ENCODE results near the gene RAPGEF4. TPM values are rescaled to one million over a fixed set of nuclear protein-coding genes. Genes with fewer than 3 reads are reported as not detected.

RAPGEF4 gene
- total and polyA plus RNA-seq, 9 of the 15 experiments (the other 6 are each of a cell fraction or from before 2014, with no cell fraction given) = 0.04 to 0.33 (median 0.13) TPM; not detected in 6

GRCh38 chr2:172928756-172929155 lies 193.1 kb downstream of the RAPGEF4 start:
- Histone ChIP-seq H3K9ac (ENCODE audit: insufficient read depth in 1 of 2, low read depth in 2 of 2, low read length in 2 of 2) (no peak overlapping the region), H3K27me3 (ENCODE audit: control insufficient read depth in 2 of 2, insufficient read depth in 2 of 2, low read length in 2 of 2) (peaks cover 0 to 3% of the 10 kb centered on the region in 2 experiments; a peak in 1 of 5 replicates), H3K9me1 (ENCODE audit: control insufficient read depth, insufficient read depth, low read length) (no peaks in the 10 kb centered on the region), H2AFZ (ENCODE audit: low read depth, low read length) (no peak overlapping the region), H4K20me1 (replicated peaks; ENCODE audit: control insufficient read depth, insufficient read depth, low read length) (no peaks in the 10 kb centered on the region), H3K27ac (ENCODE audit: extremely low read depth, low read depth, low read length) (no peak overlapping the region), H3K9me3 (replicated peaks; ENCODE audit: control insufficient read depth, insufficient read depth, low read depth, low read length) (no peaks in the 10 kb centered on the region), H3K4me2 (ENCODE audit: insufficient read depth, low read length) (no peak overlapping the region), H3K4me3 (no peak overlapping the region), H3K4me1 (replicated peaks in 1 of 2; ENCODE audit: control insufficient read depth in 2 of 2, insufficient read depth in 2 of 2, low read length in 2 of 2) (peaks cover 0 to 8% of the 10 kb centered on the region in 2 experiments; a peak in 3 of 5 replicates), H3K36me3 (ENCODE audit: control insufficient read depth, insufficient read depth, low read length) (no peaks in the 10 kb centered on the region), H3K79me2 (ENCODE audit: control insufficient read depth, insufficient read depth, low read length) (no peaks in the 10 kb centered on the region)
- no peak for DNase-seq (ENCODE audit: extremely low read depth in 1 of 4, low spot score in 3 of 4)
- ATAC-seq = no peak
- CTCF ChIA-PET (ENCODE audit: low intra/inter-chr PET ratio) = no interaction called here
- intact Hi-C loops (cut with micrococcal nuclease) (no loop called here), in situ Hi-C loops (cut with MboI) (no loop called here)
- 4% methylated on average over 2 of the region's 2 CpGs for WGBS (ENCODE audit: insufficient coverage, low coverage, missing lambda C conversion rate)
- no TSS peak for BruUV-seq (replicated peaks)
- POLR2A ChIA-PET = no interaction called here
- no peak for FAIRE-seq
- TF ChIP-seq SAFB2 (IDR thresholded peaks at IDR 0.05; ENCODE audit: borderline replicate concordance, low read depth, low read length, severe bottlenecking) (no peak), VEZF1 (CRISPR knock-in tag; IDR thresholded peaks at IDR 0.05) (no peak), ETV1 (tag; conservative IDR thresholded peaks at IDR 0.05; ENCODE audit: low read depth) (no peak), E2F3 (CRISPR knock-in tag; IDR thresholded peaks at IDR 0.05) (no peak), ZKSCAN1 (IDR thresholded peaks at IDR 0.05; ENCODE audit: low read depth, low read length) (no peak), CREBBP (IDR thresholded peaks at IDR 0.05; ENCODE audit: low read depth, low read length) (no peak), CTBP1 (IDR thresholded peaks at IDR 0.05; ENCODE audit: borderline replicate concordance) (no peak), ESRRA (IDR thresholded peaks at IDR 0.05; ENCODE audit: borderline replicate concordance, low read depth) (no peak), THAP12 (CRISPR knock-in tag; IDR thresholded peaks at IDR 0.05) (no peak), FOXJ3 (CRISPR knock-in tag; IDR thresholded peaks at IDR 0.05) (no peak), CC2D1A (IDR thresholded peaks at IDR 0.05) (no peak), PHTF2 (CRISPR knock-in tag; IDR thresholded peaks at IDR 0.05) (no peak), XRCC3 (IDR thresholded peaks at IDR 0.05) (no peak), ARNT (IDR thresholded peaks at IDR 0.05) (no peak)
- TF ChIP-seq, protein P1, sequence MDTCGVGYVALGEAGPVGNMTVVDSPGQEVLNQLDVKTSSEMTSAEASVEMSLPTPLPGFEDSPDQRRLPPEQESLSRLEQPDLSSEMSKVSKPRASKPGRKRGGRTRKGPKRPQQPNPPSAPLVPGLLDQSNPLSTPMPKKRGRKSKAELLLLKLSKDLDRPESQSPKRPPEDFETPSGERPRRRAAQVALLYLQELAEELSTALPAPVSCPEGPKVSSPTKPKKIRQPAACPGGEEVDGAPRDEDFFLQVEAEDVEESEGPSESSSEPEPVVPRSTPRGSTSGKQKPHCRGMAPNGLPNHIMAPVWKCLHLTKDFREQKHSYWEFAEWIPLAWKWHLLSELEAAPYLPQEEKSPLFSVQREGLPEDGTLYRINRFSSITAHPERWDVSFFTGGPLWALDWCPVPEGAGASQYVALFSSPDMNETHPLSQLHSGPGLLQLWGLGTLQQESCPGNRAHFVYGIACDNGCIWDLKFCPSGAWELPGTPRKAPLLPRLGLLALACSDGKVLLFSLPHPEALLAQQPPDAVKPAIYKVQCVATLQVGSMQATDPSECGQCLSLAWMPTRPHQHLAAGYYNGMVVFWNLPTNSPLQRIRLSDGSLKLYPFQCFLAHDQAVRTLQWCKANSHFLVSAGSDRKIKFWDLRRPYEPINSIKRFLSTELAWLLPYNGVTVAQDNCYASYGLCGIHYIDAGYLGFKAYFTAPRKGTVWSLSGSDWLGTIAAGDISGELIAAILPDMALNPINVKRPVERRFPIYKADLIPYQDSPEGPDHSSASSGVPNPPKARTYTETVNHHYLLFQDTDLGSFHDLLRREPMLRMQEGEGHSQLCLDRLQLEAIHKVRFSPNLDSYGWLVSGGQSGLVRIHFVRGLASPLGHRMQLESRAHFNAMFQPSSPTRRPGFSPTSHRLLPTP (IDR thresholded peaks at IDR 0.05; ENCODE audit: borderline replicate concordance, extremely low read depth, insufficient read length) = no peak
- TF ChIP-seq, protein P2, sequence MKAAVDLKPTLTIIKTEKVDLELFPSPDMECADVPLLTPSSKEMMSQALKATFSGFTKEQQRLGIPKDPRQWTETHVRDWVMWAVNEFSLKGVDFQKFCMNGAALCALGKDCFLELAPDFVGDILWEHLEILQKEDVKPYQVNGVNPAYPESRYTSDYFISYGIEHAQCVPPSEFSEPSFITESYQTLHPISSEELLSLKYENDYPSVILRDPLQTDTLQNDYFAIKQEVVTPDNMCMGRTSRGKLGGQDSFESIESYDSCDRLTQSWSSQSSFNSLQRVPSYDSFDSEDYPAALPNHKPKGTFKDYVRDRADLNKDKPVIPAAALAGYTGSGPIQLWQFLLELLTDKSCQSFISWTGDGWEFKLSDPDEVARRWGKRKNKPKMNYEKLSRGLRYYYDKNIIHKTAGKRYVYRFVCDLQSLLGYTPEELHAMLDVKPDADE (conservative IDR thresholded peaks at IDR 0.05; ENCODE audit: control insufficient read depth, low read depth, low read length) = no peak

All from K562 (cell line).